GM23338 (cell line): Measurements from ENCODE around the gene GFOD1.

Experiments used
- CREB1 ChIP-seq: fragments of 250-450 bp; sonication (Bioruptor Pico); IDR thresholded peaks from 2 replicates; pipeline ENCODE4 v1.5.0; 2020; ENCODE audit warnings: low read depth, mild to moderate bottlenecking, moderate library complexity
- EZH2 ChIP-seq: fragments of 200-600 bp; sonication (generic); IDR thresholded peaks from one replicate; pipeline ENCODE4 v1.8.0; 2017; ENCODE audit warnings: antibody characterized with exemption, mild to moderate bottlenecking, low read depth; ENCODE audit not compliant: unreplicated experiment
- EZH2phosphoT487 ChIP-seq: fragments of 200-600 bp; sonication (generic); IDR thresholded peaks from one replicate; pipeline ENCODE4 v1.8.1; 2018; ENCODE audit warnings: antibody characterized with exemption; ENCODE audit not compliant: unreplicated experiment
- JUNB ChIP-seq: IDR thresholded peaks from one replicate; pipeline ENCODE4 v1.6.1; 2016; ENCODE audit warnings: antibody characterized with exemption; ENCODE audit not compliant: unreplicated experiment
- NANOG ChIP-seq: IDR thresholded peaks from 2 replicates; pipeline ENCODE4 v1.6.1; 2016; ENCODE audit warnings: antibody characterized with exemption, borderline replicate concordance
- POLR2AphosphoS5 ChIP-seq: IDR thresholded peaks from 2 replicates; pipeline ENCODE4 v1.6.1; 2016; ENCODE audit warnings: antibody characterized with exemption, low read depth
- STAT1 ChIP-seq: IDR thresholded peaks from one replicate; pipeline ENCODE4 v1.6.1; 2016; ENCODE audit warnings: antibody characterized with exemption; ENCODE audit not compliant: unreplicated experiment
- ZNF114 ChIP-seq: fragments of 250-450 bp; sonication (Bioruptor Pico); IDR thresholded peaks from 2 replicates; pipeline ENCODE4 v1.5.0; 2020; ENCODE audit warnings: mild to moderate bottlenecking, moderate library complexity
- ZNF331 ChIP-seq: fragments of 250-450 bp; sonication (Bioruptor Pico); IDR thresholded peaks from 2 replicates; pipeline ENCODE4 v1.5.0; 2020; ENCODE audit warnings: low read depth, mild to moderate bottlenecking, moderate library complexity
- TF ChIP-seq, protein P1 (sequence below): IDR thresholded peaks from 2 replicates; pipeline ENCODE4 v1.6.1; 2016; ENCODE audit warnings: antibody characterized with exemption
- TF ChIP-seq, protein P2 (sequence below), 2 experiments: fragments of 200-600 bp in 1 of 2; sonication (generic) in 1 of 2; conservative IDR thresholded peaks; 2 replicates each; pipeline versions ENCODE4 v1.5.1 to v1.6.1; 2016 to 2017; ENCODE audit warnings: antibody characterized with exemption in 2 of 2, low read depth in 2 of 2, mild to moderate bottlenecking in 2 of 2, moderate library complexity in 1 of 2
- TF ChIP-seq, protein P3 (sequence below): IDR thresholded peaks from one replicate; pipeline ENCODE4 v1.6.1; 2018; ENCODE audit warnings: antibody characterized with exemption; ENCODE audit not compliant: unreplicated experiment
- TF ChIP-seq, protein P4 (sequence below): fragments of 250-450 bp; sonication (Bioruptor Pico); IDR thresholded peaks from 2 replicates; pipeline ENCODE4 v1.5.0; 2020; ENCODE audit warnings: mild to moderate bottlenecking, moderate library complexity

DNA sequence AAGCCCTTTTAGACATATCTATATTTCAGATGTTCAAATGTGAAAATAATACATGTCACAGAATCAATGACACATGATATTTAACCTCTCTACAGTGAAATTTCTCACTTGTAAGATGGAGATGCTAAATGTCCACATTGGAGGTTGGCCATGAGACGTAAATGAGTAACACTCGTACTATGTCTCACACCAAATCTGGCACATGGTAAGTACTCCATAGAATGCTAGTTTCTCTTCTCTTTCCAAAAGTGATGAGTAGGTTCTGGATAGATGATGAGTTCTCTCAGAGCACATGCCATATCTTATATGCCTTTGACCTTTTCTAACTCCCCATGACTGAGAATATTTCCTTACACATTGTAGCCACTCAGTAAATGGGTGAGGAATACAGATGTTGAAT, 17.7 kb downstream of the GFOD1 start:
- TF ChIP-seq, protein P1, sequence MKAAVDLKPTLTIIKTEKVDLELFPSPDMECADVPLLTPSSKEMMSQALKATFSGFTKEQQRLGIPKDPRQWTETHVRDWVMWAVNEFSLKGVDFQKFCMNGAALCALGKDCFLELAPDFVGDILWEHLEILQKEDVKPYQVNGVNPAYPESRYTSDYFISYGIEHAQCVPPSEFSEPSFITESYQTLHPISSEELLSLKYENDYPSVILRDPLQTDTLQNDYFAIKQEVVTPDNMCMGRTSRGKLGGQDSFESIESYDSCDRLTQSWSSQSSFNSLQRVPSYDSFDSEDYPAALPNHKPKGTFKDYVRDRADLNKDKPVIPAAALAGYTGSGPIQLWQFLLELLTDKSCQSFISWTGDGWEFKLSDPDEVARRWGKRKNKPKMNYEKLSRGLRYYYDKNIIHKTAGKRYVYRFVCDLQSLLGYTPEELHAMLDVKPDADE, result no peak
- TF ChIP-seq EZH2 (no peak), ZNF114 (CRISPR knock-in tag) (no peak), EZH2phosphoT487 (no peak), NANOG (no peak), POLR2AphosphoS5 (no peak), JUNB (no peak), CREB1 (CRISPR knock-in tag) (no peak), STAT1 (no peak), ZNF331 (no peak)
- TF ChIP-seq, protein P2, sequence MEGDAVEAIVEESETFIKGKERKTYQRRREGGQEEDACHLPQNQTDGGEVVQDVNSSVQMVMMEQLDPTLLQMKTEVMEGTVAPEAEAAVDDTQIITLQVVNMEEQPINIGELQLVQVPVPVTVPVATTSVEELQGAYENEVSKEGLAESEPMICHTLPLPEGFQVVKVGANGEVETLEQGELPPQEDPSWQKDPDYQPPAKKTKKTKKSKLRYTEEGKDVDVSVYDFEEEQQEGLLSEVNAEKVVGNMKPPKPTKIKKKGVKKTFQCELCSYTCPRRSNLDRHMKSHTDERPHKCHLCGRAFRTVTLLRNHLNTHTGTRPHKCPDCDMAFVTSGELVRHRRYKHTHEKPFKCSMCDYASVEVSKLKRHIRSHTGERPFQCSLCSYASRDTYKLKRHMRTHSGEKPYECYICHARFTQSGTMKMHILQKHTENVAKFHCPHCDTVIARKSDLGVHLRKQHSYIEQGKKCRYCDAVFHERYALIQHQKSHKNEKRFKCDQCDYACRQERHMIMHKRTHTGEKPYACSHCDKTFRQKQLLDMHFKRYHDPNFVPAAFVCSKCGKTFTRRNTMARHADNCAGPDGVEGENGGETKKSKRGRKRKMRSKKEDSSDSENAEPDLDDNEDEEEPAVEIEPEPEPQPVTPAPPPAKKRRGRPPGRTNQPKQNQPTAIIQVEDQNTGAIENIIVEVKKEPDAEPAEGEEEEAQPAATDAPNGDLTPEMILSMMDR (conservative IDR thresholded peaks at IDR 0.05; ENCODE audit: low read depth in 2 of 2), result no peak
- TF ChIP-seq, protein P3, sequence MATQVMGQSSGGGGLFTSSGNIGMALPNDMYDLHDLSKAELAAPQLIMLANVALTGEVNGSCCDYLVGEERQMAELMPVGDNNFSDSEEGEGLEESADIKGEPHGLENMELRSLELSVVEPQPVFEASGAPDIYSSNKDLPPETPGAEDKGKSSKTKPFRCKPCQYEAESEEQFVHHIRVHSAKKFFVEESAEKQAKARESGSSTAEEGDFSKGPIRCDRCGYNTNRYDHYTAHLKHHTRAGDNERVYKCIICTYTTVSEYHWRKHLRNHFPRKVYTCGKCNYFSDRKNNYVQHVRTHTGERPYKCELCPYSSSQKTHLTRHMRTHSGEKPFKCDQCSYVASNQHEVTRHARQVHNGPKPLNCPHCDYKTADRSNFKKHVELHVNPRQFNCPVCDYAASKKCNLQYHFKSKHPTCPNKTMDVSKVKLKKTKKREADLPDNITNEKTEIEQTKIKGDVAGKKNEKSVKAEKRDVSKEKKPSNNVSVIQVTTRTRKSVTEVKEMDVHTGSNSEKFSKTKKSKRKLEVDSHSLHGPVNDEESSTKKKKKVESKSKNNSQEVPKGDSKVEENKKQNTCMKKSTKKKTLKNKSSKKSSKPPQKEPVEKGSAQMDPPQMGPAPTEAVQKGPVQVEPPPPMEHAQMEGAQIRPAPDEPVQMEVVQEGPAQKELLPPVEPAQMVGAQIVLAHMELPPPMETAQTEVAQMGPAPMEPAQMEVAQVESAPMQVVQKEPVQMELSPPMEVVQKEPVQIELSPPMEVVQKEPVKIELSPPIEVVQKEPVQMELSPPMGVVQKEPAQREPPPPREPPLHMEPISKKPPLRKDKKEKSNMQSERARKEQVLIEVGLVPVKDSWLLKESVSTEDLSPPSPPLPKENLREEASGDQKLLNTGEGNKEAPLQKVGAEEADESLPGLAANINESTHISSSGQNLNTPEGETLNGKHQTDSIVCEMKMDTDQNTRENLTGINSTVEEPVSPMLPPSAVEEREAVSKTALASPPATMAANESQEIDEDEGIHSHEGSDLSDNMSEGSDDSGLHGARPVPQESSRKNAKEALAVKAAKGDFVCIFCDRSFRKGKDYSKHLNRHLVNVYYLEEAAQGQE, result no peak
- TF ChIP-seq, protein P4, sequence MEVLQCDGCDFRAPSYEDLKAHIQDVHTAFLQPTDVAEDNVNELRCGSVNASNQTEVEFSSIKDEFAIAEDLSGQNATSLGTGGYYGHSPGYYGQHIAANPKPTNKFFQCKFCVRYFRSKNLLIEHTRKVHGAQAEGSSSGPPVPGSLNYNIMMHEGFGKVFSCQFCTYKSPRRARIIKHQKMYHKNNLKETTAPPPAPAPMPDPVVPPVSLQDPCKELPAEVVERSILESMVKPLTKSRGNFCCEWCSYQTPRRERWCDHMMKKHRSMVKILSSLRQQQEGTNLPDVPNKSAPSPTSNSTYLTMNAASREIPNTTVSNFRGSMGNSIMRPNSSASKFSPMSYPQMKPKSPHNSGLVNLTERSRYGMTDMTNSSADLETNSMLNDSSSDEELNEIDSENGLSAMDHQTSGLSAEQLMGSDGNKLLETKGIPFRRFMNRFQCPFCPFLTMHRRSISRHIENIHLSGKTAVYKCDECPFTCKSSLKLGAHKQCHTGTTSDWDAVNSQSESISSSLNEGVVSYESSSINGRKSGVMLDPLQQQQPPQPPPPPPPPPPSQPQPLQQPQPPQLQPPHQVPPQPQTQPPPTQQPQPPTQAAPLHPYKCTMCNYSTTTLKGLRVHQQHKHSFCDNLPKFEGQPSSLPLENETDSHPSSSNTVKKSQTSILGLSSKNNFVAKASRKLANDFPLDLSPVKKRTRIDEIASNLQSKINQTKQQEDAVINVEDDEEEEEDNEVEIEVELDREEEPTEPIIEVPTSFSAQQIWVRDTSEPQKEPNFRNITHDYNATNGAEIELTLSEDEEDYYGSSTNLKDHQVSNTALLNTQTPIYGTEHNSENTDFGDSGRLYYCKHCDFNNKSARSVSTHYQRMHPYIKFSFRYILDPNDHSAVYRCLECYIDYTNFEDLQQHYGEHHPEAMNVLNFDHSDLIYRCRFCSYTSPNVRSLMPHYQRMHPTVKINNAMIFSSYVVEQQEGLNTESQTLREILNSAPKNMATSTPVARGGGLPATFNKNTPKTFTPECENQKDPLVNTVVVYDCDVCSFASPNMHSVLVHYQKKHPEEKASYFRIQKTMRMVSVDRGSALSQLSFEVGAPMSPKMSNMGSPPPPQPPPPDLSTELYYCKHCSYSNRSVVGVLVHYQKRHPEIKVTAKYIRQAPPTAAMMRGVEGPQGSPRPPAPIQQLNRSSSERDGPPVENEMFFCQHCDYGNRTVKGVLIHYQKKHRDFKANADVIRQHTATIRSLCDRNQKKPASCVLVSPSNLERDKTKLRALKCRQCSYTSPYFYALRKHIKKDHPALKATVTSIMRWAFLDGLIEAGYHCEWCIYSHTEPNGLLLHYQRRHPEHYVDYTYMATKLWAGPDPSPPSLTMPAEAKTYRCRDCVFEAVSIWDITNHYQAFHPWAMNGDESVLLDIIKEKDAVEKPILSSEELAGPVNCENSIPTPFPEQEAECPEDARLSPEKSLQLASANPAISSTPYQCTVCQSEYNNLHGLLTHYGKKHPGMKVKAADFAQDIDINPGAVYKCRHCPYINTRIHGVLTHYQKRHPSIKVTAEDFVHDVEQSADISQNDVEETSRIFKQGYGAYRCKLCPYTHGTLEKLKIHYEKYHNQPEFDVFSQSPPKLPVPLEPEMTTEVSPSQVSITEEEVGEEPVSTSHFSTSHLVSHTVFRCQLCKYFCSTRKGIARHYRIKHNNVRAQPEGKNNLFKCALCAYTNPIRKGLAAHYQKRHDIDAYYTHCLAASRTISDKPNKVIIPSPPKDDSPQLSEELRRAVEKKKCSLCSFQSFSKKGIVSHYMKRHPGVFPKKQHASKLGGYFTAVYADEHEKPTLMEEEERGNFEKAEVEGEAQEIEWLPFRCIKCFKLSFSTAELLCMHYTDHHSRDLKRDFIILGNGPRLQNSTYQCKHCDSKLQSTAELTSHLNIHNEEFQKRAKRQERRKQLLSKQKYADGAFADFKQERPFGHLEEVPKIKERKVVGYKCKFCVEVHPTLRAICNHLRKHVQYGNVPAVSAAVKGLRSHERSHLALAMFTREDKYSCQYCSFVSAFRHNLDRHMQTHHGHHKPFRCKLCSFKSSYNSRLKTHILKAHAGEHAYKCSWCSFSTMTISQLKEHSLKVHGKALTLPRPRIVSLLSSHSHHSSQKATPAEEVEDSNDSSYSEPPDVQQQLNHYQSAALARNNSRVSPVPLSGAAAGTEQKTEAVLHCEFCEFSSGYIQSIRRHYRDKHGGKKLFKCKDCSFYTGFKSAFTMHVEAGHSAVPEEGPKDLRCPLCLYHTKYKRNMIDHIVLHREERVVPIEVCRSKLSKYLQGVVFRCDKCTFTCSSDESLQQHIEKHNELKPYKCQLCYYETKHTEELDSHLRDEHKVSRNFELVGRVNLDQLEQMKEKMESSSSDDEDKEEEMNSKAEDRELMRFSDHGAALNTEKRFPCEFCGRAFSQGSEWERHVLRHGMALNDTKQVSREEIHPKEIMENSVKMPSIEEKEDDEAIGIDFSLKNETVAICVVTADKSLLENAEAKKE (CRISPR knock-in tag), result no peak
